ENCODE results near the gene MRFAP1L1. TPM values are rescaled to one million over a fixed set of nuclear protein-coding genes. Genes with fewer than 3 reads are reported as not detected.
A peak's percentile ranks its signal among the peaks of the same experiment; 100 is the strongest.

The MRFAP1L1 gene
- total and polyA plus RNA-seq, 4 donors, result 29.8 to 41.8 (median 30.7) TPM

DNA sequence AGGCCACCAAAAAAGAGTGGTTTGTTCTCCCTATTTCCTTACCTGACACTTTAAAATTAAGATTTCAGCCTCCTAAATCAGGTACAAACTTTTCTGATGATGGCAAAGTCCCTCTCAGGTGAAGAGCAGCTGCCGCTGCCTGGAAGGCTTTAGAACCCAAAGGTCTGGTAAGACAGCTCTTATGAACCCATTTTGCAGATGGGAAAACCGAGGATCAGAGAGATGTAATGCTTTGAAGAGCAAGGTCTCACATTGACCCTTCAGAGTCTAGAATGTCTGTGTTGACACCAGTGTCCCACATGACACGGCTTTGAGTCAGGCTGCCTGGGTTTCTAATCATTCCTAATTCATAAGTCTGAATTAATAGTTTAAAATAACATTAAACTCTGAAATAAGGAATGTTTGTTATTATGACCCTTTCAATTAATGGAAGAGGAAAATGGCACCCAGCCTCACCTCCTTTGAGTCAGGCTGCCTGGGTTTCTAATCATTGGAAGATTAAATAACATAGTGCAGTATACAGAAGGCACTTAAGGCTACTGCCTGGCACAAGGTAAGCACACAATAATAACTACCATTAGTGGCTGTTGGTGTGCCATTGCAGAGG lies 44.9 kb upstream of the MRFAP1L1 start:
- WGBS, result 84% methylated on average over 3 of the region's 3 CpGs
- DNase-seq (ENCODE audit: low spot score), result no peak
- Histone ChIP-seq H3K9me3 (ENCODE audit: control insufficient read depth in 4 of 4, low read length in 3 of 4) (no peaks in the 10 kb centered on the region), H3K27ac (ENCODE audit: low read depth in 1 of 2, low read length in 2 of 2) (peak overlapping the region; percentile 85 to 90), H3K4me1 (ENCODE audit: control insufficient read depth in 4 of 4, insufficient read depth in 4 of 4, low read length in 3 of 4) (peaks cover 17 to 59% (median 53%) of the 10 kb centered on the region in 4 donors), H3K4me3 (ENCODE audit: low read depth in 1 of 3, low read length in 3 of 3) (no peak overlapping the region), H3K27me3 (ENCODE audit: control insufficient read depth in 4 of 4, insufficient read depth in 4 of 4, low read length in 3 of 4) (no peaks in the 10 kb centered on the region), H3K36me3 (ENCODE audit: control insufficient read depth in 4 of 4, insufficient read depth in 3 of 4, low read depth in 1 of 4, low read length in 3 of 4) (no peaks in the 10 kb centered on the region), H3K9ac (ENCODE audit: low read depth in 1 of 2, low read length in 2 of 2) (no peak overlapping the region)
- TF ChIP-seq, protein P1, sequence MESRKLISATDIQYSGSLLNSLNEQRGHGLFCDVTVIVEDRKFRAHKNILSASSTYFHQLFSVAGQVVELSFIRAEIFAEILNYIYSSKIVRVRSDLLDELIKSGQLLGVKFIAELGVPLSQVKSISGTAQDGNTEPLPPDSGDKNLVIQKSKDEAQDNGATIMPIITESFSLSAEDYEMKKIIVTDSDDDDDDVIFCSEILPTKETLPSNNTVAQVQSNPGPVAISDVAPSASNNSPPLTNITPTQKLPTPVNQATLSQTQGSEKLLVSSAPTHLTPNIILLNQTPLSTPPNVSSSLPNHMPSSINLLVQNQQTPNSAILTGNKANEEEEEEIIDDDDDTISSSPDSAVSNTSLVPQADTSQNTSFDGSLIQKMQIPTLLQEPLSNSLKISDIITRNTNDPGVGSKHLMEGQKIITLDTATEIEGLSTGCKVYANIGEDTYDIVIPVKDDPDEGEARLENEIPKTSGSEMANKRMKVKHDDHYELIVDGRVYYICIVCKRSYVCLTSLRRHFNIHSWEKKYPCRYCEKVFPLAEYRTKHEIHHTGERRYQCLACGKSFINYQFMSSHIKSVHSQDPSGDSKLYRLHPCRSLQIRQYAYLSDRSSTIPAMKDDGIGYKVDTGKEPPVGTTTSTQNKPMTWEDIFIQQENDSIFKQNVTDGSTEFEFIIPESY (IDR thresholded peaks at IDR 0.05), result no peak
- TF ChIP-seq, protein P2, sequence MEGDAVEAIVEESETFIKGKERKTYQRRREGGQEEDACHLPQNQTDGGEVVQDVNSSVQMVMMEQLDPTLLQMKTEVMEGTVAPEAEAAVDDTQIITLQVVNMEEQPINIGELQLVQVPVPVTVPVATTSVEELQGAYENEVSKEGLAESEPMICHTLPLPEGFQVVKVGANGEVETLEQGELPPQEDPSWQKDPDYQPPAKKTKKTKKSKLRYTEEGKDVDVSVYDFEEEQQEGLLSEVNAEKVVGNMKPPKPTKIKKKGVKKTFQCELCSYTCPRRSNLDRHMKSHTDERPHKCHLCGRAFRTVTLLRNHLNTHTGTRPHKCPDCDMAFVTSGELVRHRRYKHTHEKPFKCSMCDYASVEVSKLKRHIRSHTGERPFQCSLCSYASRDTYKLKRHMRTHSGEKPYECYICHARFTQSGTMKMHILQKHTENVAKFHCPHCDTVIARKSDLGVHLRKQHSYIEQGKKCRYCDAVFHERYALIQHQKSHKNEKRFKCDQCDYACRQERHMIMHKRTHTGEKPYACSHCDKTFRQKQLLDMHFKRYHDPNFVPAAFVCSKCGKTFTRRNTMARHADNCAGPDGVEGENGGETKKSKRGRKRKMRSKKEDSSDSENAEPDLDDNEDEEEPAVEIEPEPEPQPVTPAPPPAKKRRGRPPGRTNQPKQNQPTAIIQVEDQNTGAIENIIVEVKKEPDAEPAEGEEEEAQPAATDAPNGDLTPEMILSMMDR (IDR thresholded peaks at IDR 0.05; ENCODE audit: low read depth, low read length, missing input control), result no peak
- TF ChIP-seq YY1 (IDR thresholded peaks at IDR 0.05) (no peak), FOXA1 (IDR thresholded peaks at IDR 0.05) (no peak), RAD21 (IDR thresholded peaks at IDR 0.05) (no peak), HNF4A (conservative IDR thresholded peaks at IDR 0.05) (no peak), NR2F2 (IDR thresholded peaks at IDR 0.05) (no peak), EGR1 (IDR thresholded peaks at IDR 0.05; ENCODE audit: low read depth in 2 of 2) (no peak), RXRA (IDR thresholded peaks at IDR 0.05) (no peak)
- TF ChIP-seq, protein P3, sequence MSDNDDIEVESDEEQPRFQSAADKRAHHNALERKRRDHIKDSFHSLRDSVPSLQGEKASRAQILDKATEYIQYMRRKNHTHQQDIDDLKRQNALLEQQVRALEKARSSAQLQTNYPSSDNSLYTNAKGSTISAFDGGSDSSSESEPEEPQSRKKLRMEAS (IDR thresholded peaks at IDR 0.05), result no peak
- TF ChIP-seq, protein P4, sequence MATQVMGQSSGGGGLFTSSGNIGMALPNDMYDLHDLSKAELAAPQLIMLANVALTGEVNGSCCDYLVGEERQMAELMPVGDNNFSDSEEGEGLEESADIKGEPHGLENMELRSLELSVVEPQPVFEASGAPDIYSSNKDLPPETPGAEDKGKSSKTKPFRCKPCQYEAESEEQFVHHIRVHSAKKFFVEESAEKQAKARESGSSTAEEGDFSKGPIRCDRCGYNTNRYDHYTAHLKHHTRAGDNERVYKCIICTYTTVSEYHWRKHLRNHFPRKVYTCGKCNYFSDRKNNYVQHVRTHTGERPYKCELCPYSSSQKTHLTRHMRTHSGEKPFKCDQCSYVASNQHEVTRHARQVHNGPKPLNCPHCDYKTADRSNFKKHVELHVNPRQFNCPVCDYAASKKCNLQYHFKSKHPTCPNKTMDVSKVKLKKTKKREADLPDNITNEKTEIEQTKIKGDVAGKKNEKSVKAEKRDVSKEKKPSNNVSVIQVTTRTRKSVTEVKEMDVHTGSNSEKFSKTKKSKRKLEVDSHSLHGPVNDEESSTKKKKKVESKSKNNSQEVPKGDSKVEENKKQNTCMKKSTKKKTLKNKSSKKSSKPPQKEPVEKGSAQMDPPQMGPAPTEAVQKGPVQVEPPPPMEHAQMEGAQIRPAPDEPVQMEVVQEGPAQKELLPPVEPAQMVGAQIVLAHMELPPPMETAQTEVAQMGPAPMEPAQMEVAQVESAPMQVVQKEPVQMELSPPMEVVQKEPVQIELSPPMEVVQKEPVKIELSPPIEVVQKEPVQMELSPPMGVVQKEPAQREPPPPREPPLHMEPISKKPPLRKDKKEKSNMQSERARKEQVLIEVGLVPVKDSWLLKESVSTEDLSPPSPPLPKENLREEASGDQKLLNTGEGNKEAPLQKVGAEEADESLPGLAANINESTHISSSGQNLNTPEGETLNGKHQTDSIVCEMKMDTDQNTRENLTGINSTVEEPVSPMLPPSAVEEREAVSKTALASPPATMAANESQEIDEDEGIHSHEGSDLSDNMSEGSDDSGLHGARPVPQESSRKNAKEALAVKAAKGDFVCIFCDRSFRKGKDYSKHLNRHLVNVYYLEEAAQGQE (IDR thresholded peaks at IDR 0.05), result no peak

DNA sequence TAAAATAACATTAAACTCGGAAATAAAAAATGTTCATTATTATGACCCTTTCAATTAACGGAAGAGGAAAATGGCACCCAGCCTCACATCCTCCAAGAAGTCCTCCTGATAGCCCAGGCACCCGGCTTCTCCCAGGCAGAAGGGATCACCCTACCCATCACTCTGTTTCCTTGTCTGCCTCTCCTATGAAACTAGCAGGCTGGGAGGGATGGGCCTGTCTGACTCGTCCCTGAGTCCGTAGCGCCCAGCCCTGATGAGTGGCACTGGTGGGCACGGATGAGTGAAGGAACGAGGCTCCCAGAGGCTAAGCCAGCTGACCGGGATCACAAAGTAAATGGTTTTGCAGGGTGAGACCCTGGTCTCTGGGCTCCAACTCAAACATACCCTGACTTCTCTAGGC lies 44.2 kb upstream of the MRFAP1L1 start:
- 93% methylated on average over 9 of the region's 9 CpGs for WGBS
- no peaks in the 10 kb centered on the region for H3K9me3 ChIP-seq (ENCODE audit: control insufficient read depth in 4 of 4, low read length in 3 of 4)
- H3K9ac ChIP-seq (ENCODE audit: low read depth in 1 of 2, low read length in 2 of 2), result no peak overlapping the region
- no peaks in the 10 kb centered on the region for H3K27me3 ChIP-seq (ENCODE audit: control insufficient read depth in 4 of 4, insufficient read depth in 4 of 4, low read length in 3 of 4)
- no peaks in the 10 kb centered on the region for H3K36me3 ChIP-seq (ENCODE audit: control insufficient read depth in 4 of 4, insufficient read depth in 3 of 4, low read depth in 1 of 4, low read length in 3 of 4)
- DNase-seq (ENCODE audit: low spot score), result peak; percentile 32
- H3K4me1 ChIP-seq (ENCODE audit: control insufficient read depth in 4 of 4, insufficient read depth in 4 of 4, low read length in 3 of 4), result peaks cover 19 to 64% (median 58%) of the 10 kb centered on the region in 4 donors
- no peak overlapping the region for H3K4me3 ChIP-seq (ENCODE audit: low read depth in 1 of 3, low read length in 3 of 3)
- peak overlapping the region; percentile 85 to 90 for H3K27ac ChIP-seq (ENCODE audit: low read depth in 1 of 2, low read length in 2 of 2)
- TF ChIP-seq, protein P5, sequence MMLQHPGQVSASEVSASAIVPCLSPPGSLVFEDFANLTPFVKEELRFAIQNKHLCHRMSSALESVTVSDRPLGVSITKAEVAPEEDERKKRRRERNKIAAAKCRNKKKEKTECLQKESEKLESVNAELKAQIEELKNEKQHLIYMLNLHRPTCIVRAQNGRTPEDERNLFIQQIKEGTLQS (IDR thresholded peaks at IDR 0.05), result no peak
- no peak for TF ChIP-seq TAF1 (conservative IDR thresholded peaks at IDR 0.05)
- TF ChIP-seq RXRA (IDR thresholded peaks at IDR 0.05), result no peak
- no peak for TF ChIP-seq FOXA2 (IDR thresholded peaks at IDR 0.05)
- no peak for TF ChIP-seq RAD21 (IDR thresholded peaks at IDR 0.05)
- no peak for TF ChIP-seq EGR1 (IDR thresholded peaks at IDR 0.05; ENCODE audit: low read depth in 2 of 2)
- TF ChIP-seq, protein P4 (IDR thresholded peaks at IDR 0.05), result no peak
- no peak for TF ChIP-seq YY1 (IDR thresholded peaks at IDR 0.05)
- TF ChIP-seq HNF4G (IDR thresholded peaks at IDR 0.05), result no peak
- TF ChIP-seq, protein P2 (IDR thresholded peaks at IDR 0.05; ENCODE audit: low read depth, low read length, missing input control), result no peak
- TF ChIP-seq JUND (IDR thresholded peaks at IDR 0.05), result no peak
- TF ChIP-seq, protein P3 (IDR thresholded peaks at IDR 0.05), result no peak
- TF ChIP-seq GABPA (IDR thresholded peaks at IDR 0.05 in 1 of 2, conservative IDR thresholded peaks at IDR 0.05 in 1 of 2), result no peak
